GM06990 (cell line): Measurements from ENCODE around the gene NPEPL1.

Experiments
- DNase-seq: peaks from one replicate; pipeline ENCODE4 v3.0.0-alpha.2; 2011; ENCODE audit not compliant: insufficient read length; ENCODE audit errors: extremely low read depth
- H3K27me3 ChIP-seq: replicated peaks from 2 replicates; pipeline ENCODE4 v1.6.0; 2011; ENCODE audit warnings: low read length; ENCODE audit not compliant: control insufficient read depth, insufficient read depth
- H3K36me3 ChIP-seq: 2 replicates; pipeline ENCODE4 v1.5.1; 2011; ENCODE audit warnings: low read length; ENCODE audit not compliant: control insufficient read depth, insufficient read depth
- H3K4me3 ChIP-seq: replicated peaks from 2 replicates; pipeline ENCODE4 v1.5.1; 2011; ENCODE audit warnings: low read depth, mild to moderate bottlenecking, control low read depth, low read length
- CTCF ChIP-seq: IDR thresholded peaks from 2 replicates; pipeline ENCODE4 v1.5.1; 2011; ENCODE audit warnings: low read length, control low read depth, mild to moderate bottlenecking, inconsistent platforms; ENCODE audit not compliant: insufficient read depth, poor library complexity, severe bottlenecking

The NPEPL1 gene

GRCh38 chr20:58700823-58701222 lies 8.2 kb downstream of the NPEPL1 start:
- TF ChIP-seq CTCF, result no peak
- Histone ChIP-seq H3K4me3 (no peak overlapping the region), H3K36me3 (peaks cover 20% of the 10 kb centered on the region), H3K27me3 (no peaks in the 10 kb centered on the region)
- no peak for DNase-seq

GRCh38 chr20:58701431-58702160 lies 9.0 kb downstream of the NPEPL1 start:
- DNase-seq, result no peak
- peaks cover 18% of the 10 kb centered on the region for H3K36me3 ChIP-seq
- H3K4me3 ChIP-seq, result no peak overlapping the region
- H3K27me3 ChIP-seq, result no peaks in the 10 kb centered on the region
- TF ChIP-seq CTCF, result no peak

- Histone ChIP-seq H3K27me3 (no peaks in the 10 kb centered on the region), H3K4me3 (no peak overlapping the region), H3K36me3 (peaks cover 16% of the 10 kb centered on the region)
- TF ChIP-seq CTCF, result no peak
- no peak for DNase-seq
Observed at GRCh38 chr20:58702161-58702510, 9.5 kb downstream of the NPEPL1 start.

- DNase-seq, result no peak
- Histone ChIP-seq H3K4me3 (no peak overlapping the region), H3K36me3 (peaks cover 14% of the 10 kb centered on the region), H3K27me3 (no peaks in the 10 kb centered on the region)
- peak; percentile 32 for TF ChIP-seq CTCF
Observed at GRCh38 chr20:58702859-58703648, 10.5 kb downstream of the NPEPL1 start.

GRCh38 chr20:58703765-58704371 lies 11.3 kb downstream of the NPEPL1 start:
- H3K4me3 ChIP-seq, result no peak overlapping the region
- DNase-seq, result no peak
- no peak for TF ChIP-seq CTCF
- H3K36me3 ChIP-seq, result peaks cover 14% of the 10 kb centered on the region
- no peaks in the 10 kb centered on the region for H3K27me3 ChIP-seq
